Measurements from ENCODE around the gene MYOM1.

- TF ChIP-seq CEBPB (IDR thresholded peaks at IDR 0.05): no peak
- no peak for TF ChIP-seq NFIC (IDR thresholded peaks at IDR 0.05)
- no peak for TF ChIP-seq TCF12 (IDR thresholded peaks at IDR 0.05; ENCODE audit: low read depth)
Measured at GRCh38 chr18:3246635-3247239, 27.0 kb upstream of the MYOM1 start.

Measured in Ishikawa (cell line).